ENCODE data around the gene MYEF2.

Gene MYEF2

DNA sequence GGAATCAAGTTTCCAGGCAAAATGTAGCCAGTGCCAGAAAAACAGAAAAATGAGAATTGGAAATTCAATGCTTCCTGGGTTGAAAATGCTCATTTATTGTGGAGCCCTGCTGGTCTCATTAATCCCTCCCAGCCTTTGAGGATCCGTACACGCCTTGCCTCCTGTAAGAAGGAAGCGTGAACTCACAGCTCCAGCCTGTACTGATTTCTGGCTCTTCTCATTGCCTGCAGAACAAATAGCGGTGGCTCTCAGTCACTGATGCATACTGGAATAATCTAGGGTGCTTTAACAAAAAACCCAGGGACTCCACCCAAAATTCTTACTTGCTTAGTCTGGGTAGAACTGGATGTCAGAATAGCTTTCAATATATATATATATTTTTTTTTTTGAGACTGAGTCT, 86.6 kb downstream of the MYEF2 start:
- H3K27ac Mint-ChIP-seq, result no peak overlapping the region
- H3K4me1 Mint-ChIP-seq (ENCODE audit: low read depth in 2 of 2), result no peaks in the 10 kb centered on the region
- H3K4me3 Mint-ChIP-seq, result no peak overlapping the region
- no peak for DNase-seq
- peaks cover 0 to 3% of the 10 kb centered on the region in 2 donors for H3K9me3 Mint-ChIP-seq
- no peak for ATAC-seq (replicated peaks)
- peaks cover 0 to 5% of the 10 kb centered on the region in 2 donors for H3K27me3 Mint-ChIP-seq
- no peaks in the 10 kb centered on the region for H3K36me3 Mint-ChIP-seq (ENCODE audit: insufficient read depth)

DNA sequence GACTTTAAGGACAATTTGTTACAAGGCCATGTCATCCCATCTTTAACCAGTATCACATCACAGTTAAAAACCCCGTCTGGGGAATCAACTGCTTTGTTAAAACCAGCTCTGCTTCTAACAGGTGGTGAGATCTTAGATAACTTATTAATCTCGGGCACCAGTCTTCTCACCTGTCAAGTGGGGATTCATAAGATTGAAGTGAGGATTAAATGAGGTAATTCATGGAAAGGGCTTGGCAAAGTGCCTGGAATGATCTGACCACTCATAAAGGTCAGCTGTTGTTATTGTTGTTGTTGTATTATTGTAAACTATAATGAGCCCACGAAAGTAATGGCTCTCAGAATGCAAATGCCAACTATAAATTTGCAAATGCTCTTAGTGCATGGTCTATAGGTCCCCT, 87.4 kb downstream of the MYEF2 start:
- Mint-ChIP-seq H3K4me3 (no peak overlapping the region), H3K4me1 (ENCODE audit: low read depth in 2 of 2) (no peaks in the 10 kb centered on the region), H3K9me3 (peaks cover 0 to 3% of the 10 kb centered on the region in 2 donors), H3K36me3 (ENCODE audit: insufficient read depth) (no peaks in the 10 kb centered on the region), H3K27me3 (peaks cover 0 to 2% of the 10 kb centered on the region in 2 donors), H3K27ac (no peak overlapping the region)
- no peak for DNase-seq
- no peak for ATAC-seq (replicated peaks)

DNA sequence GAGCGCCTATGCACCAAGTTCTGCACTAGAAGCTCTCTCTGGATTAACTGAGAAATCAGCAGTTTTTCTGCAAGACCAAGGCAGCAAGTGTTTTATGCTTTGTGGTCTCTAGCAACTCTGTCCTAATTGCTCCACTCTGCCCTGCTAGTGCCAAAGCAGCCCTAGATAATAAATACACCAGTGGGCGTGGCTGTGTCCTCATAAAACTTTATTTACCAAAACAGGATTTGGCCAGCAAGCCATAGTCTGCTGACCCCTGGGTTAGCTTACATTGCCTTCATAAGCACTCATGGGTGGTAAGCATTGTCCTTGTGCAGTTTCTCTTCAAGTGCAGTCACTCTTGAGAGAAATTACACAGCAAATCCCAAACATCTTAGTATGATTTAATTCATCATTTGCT, 88.0 kb downstream of the MYEF2 start:
- Mint-ChIP-seq H3K27ac (no peak overlapping the region), H3K4me3 (no peak overlapping the region), H3K4me1 (ENCODE audit: low read depth in 2 of 2) (no peaks in the 10 kb centered on the region), H3K9me3 (peaks cover 0 to 3% of the 10 kb centered on the region in 2 donors), H3K36me3 (ENCODE audit: insufficient read depth) (no peaks in the 10 kb centered on the region), H3K27me3 (no peaks in the 10 kb centered on the region)
- no peak for ATAC-seq (replicated peaks)
- DNase-seq, result no peak

DNA sequence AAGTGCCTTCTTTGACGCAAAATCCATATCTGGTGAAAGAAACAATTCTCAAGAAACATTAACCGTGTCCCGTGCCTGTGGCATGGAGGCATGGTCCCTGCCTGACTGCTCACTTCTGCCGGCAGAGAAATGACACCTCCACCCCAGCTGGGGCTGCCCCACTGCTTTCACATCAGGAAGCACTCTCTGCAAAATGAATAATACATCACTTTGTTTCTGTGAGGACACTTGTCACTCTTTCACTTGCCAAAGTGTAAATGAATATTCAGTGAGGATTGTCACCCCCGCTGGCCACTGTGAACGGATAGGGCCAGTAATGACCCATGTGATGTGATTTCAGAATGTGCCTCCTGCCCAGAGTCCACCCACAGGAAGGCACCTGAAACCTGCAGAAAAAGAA, 88.4 kb downstream of the MYEF2 start:
- no peak for ATAC-seq (replicated peaks)

DNA sequence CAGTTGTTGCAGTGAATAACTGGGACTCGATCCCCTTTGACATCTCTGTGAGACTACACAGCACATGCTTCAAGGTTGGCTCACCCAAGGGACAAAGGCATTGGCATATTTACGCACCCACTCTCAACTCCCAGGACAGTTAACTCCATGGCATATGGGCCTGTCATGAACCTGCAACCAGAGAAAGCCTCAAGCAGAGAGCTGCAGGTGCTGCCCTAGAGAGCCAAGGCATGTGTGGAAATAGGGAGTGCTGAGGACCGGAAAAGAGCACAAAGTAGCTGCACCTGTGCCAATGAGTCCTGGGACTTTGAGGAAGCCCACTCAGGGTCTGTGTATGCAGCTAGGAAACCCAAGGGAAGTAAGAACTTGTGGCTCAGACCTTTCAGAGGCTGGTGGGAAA, 90.3 kb downstream of the MYEF2 start:
- no peaks in the 10 kb centered on the region for H3K27me3 Mint-ChIP-seq
- no peak for DNase-seq
- no peak for ATAC-seq (replicated peaks)
- H3K4me1 Mint-ChIP-seq (ENCODE audit: low read depth in 2 of 2), result no peaks in the 10 kb centered on the region
- H3K36me3 Mint-ChIP-seq (ENCODE audit: insufficient read depth), result no peaks in the 10 kb centered on the region
- no peak overlapping the region for H3K4me3 Mint-ChIP-seq
- peaks cover 0 to 3% of the 10 kb centered on the region in 2 donors for H3K9me3 Mint-ChIP-seq
- no peak overlapping the region for H3K27ac Mint-ChIP-seq

More for the DNA sequence above, 88.4 kb downstream of the MYEF2 start:
- Mint-ChIP-seq H3K27me3 (no peaks in the 10 kb centered on the region), H3K27ac (no peak overlapping the region), H3K9me3 (peaks cover 0 to 3% of the 10 kb centered on the region in 2 donors), H3K4me1 (ENCODE audit: low read depth in 2 of 2) (no peaks in the 10 kb centered on the region), H3K36me3 (ENCODE audit: insufficient read depth) (no peaks in the 10 kb centered on the region), H3K4me3 (no peak overlapping the region)
- no peak for DNase-seq

DNA sequence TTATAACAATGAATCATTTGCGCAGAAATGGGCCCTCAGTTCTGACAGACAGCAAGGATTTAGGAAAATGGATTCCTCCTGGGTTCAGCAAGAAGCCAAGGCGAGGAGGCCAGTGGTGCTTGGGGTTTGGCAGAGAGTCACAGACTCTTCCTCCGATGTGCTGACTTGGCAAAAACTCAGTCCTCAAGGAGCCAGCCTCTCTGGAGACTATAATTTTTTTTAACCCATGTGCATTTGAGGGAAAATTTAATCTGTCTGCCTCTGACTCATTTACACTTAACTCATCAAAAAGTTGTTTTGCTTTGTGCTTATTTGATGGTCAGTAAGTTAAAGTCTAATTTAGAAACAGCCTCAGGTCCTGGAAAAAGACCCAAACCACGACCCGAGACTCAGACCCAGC, 91.5 kb downstream of the MYEF2 start:
- Mint-ChIP-seq H3K4me1 (ENCODE audit: low read depth in 2 of 2) (no peaks in the 10 kb centered on the region), H3K27me3 (peaks cover 0 to 7% of the 10 kb centered on the region in 2 donors), H3K27ac (no peak overlapping the region), H3K4me3 (no peak overlapping the region), H3K36me3 (ENCODE audit: insufficient read depth) (no peaks in the 10 kb centered on the region), H3K9me3 (peaks cover 0 to 9% of the 10 kb centered on the region in 2 donors)
- DNase-seq (no peak), ATAC-seq (replicated peaks) (no peak)

DNA sequence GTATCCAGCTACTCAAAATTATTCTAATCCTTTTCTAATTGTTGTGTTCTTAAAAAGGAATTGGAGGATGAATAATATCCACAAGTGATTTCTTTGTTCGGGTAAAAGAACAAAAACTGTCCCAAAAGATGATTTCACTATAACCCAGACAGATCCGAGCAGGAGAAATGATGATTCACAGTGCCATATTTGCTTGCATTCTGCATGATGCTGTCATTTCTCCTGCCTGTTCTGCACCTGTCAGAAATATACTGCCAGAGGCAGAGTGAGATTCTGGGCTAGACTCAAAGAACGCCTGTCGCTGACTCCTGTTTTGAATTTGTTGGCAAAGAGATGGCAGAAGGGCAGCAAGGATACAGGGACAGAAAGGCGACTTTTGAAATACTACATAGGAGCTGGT, 92.0 kb downstream of the MYEF2 start:
- no peak overlapping the region for H3K27ac Mint-ChIP-seq
- H3K9me3 Mint-ChIP-seq, result peaks cover 0 to 9% of the 10 kb centered on the region in 2 donors
- H3K4me3 Mint-ChIP-seq, result no peak overlapping the region
- peaks cover 0 to 7% of the 10 kb centered on the region in 2 donors for H3K27me3 Mint-ChIP-seq
- DNase-seq (no peak), ATAC-seq (replicated peaks) (no peak)
- no peaks in the 10 kb centered on the region for H3K4me1 Mint-ChIP-seq (ENCODE audit: low read depth in 2 of 2)
- no peaks in the 10 kb centered on the region for H3K36me3 Mint-ChIP-seq (ENCODE audit: insufficient read depth)

DNA sequence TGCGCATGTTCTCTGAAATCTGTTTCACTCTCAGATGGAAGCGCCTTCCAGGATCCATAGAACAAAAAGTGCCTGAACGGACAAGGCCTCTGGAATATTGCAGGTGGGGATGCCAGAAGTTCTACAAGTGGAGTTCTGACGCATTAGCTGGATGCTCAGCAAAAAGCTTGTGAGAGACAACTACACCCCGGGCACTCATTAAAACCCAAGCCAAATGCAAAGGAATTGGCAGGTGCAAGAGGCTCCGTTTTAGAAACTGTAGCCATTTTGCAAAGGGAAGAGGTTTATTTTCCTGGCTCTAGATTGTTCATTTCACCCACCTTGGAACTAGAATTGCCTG, 92.5 kb downstream of the MYEF2 start:
- no peak for ATAC-seq (replicated peaks)
- Mint-ChIP-seq H3K4me1 (ENCODE audit: low read depth in 2 of 2) (no peaks in the 10 kb centered on the region), H3K4me3 (no peak overlapping the region), H3K36me3 (ENCODE audit: insufficient read depth) (no peaks in the 10 kb centered on the region), H3K27ac (no peak overlapping the region), H3K9me3 (peaks cover 0 to 9% of the 10 kb centered on the region in 2 donors), H3K27me3 (peaks cover 0 to 7% of the 10 kb centered on the region in 2 donors)
- DNase-seq, result no peak

DNA sequence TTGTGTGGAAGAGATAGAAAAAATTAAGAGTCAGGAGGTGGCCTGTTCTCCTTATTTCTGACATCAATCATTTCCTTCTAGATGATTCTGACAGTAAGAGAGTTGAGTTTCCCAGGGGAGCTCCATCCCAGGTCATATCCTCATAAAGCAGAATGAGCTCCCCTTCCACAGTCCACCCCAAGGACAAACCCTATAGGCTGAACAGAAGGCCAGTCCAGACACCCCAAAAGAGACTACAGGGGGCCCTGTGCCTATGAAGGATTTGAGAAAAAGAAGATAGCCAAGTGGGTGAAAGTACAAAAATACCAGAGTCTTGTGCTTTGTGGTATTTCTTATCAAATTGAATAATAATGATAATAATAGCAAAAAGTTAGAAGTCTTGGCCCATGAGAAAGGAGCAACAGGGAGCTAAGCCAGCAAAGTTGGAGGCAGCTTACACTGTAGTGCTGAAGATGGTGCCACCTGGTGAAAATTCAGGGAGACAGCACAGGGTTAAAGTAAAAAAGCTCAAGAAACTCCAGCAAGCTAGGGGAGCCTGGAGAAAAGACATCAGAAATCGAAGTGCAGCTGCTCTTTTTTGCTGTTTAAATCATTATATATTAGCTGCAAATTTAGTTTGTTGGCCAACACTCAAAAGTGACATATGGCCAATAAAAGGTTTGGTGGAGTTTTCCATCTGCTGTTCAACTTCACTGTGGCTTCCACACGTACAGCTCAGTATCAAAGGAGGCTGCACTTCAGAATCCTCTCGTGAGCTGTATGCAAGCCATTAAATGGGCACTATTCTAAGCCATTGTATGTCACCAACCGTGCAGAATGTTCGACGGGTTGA, 93.1 kb downstream of the MYEF2 start:
- no peak for ATAC-seq (replicated peaks)
- Mint-ChIP-seq H3K27ac (no peak overlapping the region), H3K36me3 (ENCODE audit: insufficient read depth) (no peaks in the 10 kb centered on the region), H3K4me3 (no peak overlapping the region), H3K27me3 (peaks cover 0 to 7% of the 10 kb centered on the region in 2 donors), H3K4me1 (ENCODE audit: low read depth in 2 of 2) (no peaks in the 10 kb centered on the region), H3K9me3 (peaks cover 0 to 9% of the 10 kb centered on the region in 2 donors)
- no peak for DNase-seq

Data from effector memory CD8-positive, alpha-beta T cell (primary cell).